Peyer's patch (tissue), 4 donors: ENCODE results near the gene COG2.

Experiments used
- CTCF ChIP-seq, 6 experiments: fragments of 450-650 bp in 4 of 6; fragments of 200-600 bp in 2 of 6; sonication (generic) in 1 of 6; IDR thresholded peaks; one replicate each; pipeline ENCODE4 v1.5.1; 2017 to 2019; ENCODE audit warnings: antibody characterized with exemption in 6 of 6, mild to moderate bottlenecking in 3 of 6, moderate library complexity in 1 of 6
- POLR2A ChIP-seq, 2 donors: fragments of 450-650 bp; IDR thresholded peaks; one replicate each; pipeline ENCODE4 v1.5.1; 2017; ENCODE audit warnings: antibody characterized with exemption in 2 of 2, mild to moderate bottlenecking in 2 of 2, moderate library complexity in 2 of 2

DNA sequence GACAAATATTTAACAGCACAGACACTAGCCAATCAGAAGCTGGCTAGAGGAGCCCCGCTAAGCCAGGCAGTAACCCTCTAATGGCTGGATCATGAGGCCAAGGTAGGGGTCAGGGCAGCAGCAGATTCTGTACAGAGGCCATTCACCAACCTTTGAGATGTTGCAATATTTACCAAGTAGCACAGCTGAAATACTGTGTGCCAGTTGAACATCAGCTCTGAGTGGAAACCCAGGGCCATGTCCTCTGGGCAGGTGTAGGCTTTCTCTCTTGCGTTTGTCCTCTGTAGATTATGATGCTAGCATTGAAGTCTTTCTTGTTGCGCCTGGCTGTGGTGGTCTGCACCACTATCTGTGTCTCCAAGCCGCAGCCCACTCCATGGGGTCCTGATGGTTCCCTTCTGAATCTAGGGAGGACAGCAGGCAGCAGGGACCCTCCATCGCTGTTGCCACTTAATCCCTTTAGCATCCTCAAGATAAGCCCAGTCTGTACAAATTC lies 2.5 kb upstream of the COG2 start:
- TF ChIP-seq POLR2A (IDR thresholded peaks at IDR 0.05) (no peak), CTCF (IDR thresholded peaks at IDR 0.05) (no peak)
